Adrenal gland (tissue), 12 donors: Measurements from ENCODE around the gene PGP. TPM values are rescaled to one million over a fixed set of nuclear protein-coding genes. Genes with fewer than 3 reads are reported as not detected.

Experiments used
- DNase-seq, 7 donors: peaks; one replicate each; pipeline ENCODE4 v3.0.0-alpha.2; 2019 to 2020
- H3K27ac ChIP-seq, 5 donors: fragments of 200-600 bp; sonication (generic) in 4 of 5; 1 replicate in 3 of 5; 2 replicates in 2 of 5; pipeline versions ENCODE4 v1.5.1 to v1.8.0; 2016 to 2020; ENCODE audit warnings: mild to moderate bottlenecking in 1 of 5
- H3K27me3 ChIP-seq: fragments of 200-600 bp; 2 replicates; pipeline ENCODE4 v1.8.0; 2021
- H3K36me3 ChIP-seq, 2 donors: fragments of 200-600 bp; replicated peaks in 1 of 2; 1 replicate in 1 of 2; 2 replicates in 1 of 2; pipeline versions ENCODE4 v1.5.1 to v1.8.0; 2018 to 2022
- H3K4me1 ChIP-seq, 2 donors: fragments of 200-600 bp; replicated peaks in 1 of 2; 1 replicate in 1 of 2; 2 replicates in 1 of 2; pipeline versions ENCODE4 v1.5.1 to v1.8.0; 2018 to 2021
- H3K4me3 ChIP-seq, 4 donors: fragments of 200-600 bp; sonication (generic) in 3 of 4; one replicate each; pipeline ENCODE4 v1.5.1; 2016 to 2018
- H3K9me3 ChIP-seq, 3 donors: fragments of 200-600 bp; sonication (generic) in 1 of 3; replicated peaks in 1 of 3; 1 replicate in 2 of 3; 2 replicates in 1 of 3; pipeline versions ENCODE4 v1.5.1 to v1.8.0; 2016 to 2021
- POLR2A ChIP-seq, 2 donors: fragments of 450-650 bp; IDR thresholded peaks; one replicate each; pipeline ENCODE4 v1.6.1; 2017; ENCODE audit warnings: antibody characterized with exemption in 2 of 2, mild to moderate bottlenecking in 2 of 2, moderate library complexity in 1 of 2
- WGBS, 4 donors: extraction: QIAGEN DNeasy Blood & Tissue Kit in 2 of 4; methylation state at CpG; one replicate each; pipeline versions ENCODE4 v1.1.5 to v1.1.7; 2013 to 2017; 5-methylcytosine and 5-hydroxymethylcytosine counted together
- intact Hi-C, 2 donors: fragments of 100-400 bp; cut with DNase I; formaldehyde crosslinking; loops; one replicate each; pipeline versions ENCODE4 v1.14.1 to v1.15.0; 2022 to 2023
- polyA plus RNA-seq, 3 donors: library from polyadenylated mRNA; stranded (reverse); fragments of 200-250 nt in 2 of 3; fragments of 350-450 nt in 1 of 3; fragmentation: Illumina TruSeq in 1 of 3; extraction: RNeasy Lipid Tissue Mini Kit (QIAGEN cat#74804) in 1 of 3; gene quantifications; one replicate each; pipeline ENCODE4 v1.2.3, GENCODE V29; 2013 to 2014
- total RNA-seq, 9 donors: library from RNA; depleted of rRNA in 4 of 9; stranded (reverse); fragments of >200 nt in 4 of 9; fragments of 120-200 nt in 1 of 9; fragmentation: NEBNext Ultra II Directional in 1 of 9; extraction: Animal tissue kit (Norgen Biotek cat#: 25700) in 1 of 9; gene quantifications; one replicate each; pipeline versions ENCODE4 v1.1.0 to v1.2.4, GENCODE V29; 2013 to 2023
- TF ChIP-seq, protein P1 (sequence below), 6 experiments: fragments of 450-650 bp in 4 of 6; fragments of 200-600 bp in 2 of 6; sonication (generic) in 1 of 6; IDR thresholded peaks; 1 replicate in 5 of 6; 2 replicates in 1 of 6; pipeline versions ENCODE4 v1.5.1 to v1.8.0; 2016 to 2021; ENCODE audit warnings: antibody characterized with exemption in 6 of 6, mild to moderate bottlenecking in 2 of 6, moderate library complexity in 1 of 6
- donor health status: healthy with polysubstance abuse.
- donor health status: Bipolar disorder and iron deficiency.
- donor health status: DM: yes; HTN: yes; CAD: no.
- donor health status: DM: no; HTN: no; CAD: no.
- donor health status: DM: no; HTN: no; CAD: no.
- donor health status: DM: yes; HTN: yes; CAD: no.

Gene PGP
- total and polyA plus RNA-seq, 12 donors = 8.3 to 24.1 (median 13.6) TPM

DNA sequence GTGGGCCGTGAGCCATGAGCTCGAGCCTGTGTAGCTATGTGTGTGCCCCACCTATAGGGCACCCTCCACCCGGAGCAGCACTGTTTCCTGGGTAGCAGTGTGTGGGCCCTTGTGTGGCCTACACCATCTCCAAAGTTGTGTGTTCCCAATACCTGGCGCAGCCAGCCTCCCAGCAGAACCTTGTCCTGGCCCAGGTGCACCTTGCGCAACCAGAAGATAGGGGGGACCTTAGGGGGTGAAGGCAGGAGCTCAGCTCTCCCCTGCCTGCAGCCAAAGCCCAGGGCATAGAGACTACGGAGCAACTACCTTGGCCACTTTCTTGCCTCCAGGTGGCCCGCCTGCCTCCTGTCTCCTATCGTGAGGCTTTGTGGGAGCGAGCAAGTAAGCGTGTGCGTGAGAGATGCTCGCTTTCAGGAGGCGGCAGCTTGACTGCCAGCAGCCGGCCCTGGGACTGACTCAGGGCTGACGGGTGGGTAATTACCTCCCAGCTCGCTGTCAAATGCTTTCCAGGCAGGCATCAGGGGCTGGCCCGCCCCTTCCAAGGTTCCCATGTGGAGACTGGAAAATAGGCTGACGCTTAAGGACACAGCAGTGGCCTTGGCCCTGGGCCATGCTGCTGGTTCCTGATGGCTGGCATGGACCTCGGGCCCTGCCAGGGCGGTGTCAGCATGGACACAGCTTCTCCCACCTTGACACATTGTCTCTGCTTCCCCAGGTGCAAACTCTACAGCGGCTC, 40.1 kb downstream of the PGP start:
- DNase-seq = peak; percentile 67 to 89 (median 77)
- intact Hi-C loops = no loop called here
- no peaks in the 10 kb centered on the region for H3K9me3 ChIP-seq
- H3K4me3 ChIP-seq = no peak overlapping the region
- TF ChIP-seq POLR2A (IDR thresholded peaks at IDR 0.05) = no peak
- TF ChIP-seq, protein P1, sequence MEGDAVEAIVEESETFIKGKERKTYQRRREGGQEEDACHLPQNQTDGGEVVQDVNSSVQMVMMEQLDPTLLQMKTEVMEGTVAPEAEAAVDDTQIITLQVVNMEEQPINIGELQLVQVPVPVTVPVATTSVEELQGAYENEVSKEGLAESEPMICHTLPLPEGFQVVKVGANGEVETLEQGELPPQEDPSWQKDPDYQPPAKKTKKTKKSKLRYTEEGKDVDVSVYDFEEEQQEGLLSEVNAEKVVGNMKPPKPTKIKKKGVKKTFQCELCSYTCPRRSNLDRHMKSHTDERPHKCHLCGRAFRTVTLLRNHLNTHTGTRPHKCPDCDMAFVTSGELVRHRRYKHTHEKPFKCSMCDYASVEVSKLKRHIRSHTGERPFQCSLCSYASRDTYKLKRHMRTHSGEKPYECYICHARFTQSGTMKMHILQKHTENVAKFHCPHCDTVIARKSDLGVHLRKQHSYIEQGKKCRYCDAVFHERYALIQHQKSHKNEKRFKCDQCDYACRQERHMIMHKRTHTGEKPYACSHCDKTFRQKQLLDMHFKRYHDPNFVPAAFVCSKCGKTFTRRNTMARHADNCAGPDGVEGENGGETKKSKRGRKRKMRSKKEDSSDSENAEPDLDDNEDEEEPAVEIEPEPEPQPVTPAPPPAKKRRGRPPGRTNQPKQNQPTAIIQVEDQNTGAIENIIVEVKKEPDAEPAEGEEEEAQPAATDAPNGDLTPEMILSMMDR (IDR thresholded peaks at IDR 0.05) = no peak
- WGBS, 4 donors = 66 to 79% (median 71%) methylated on average over 7 to 21 of the region's 21 CpGs
- H3K27ac ChIP-seq = peak overlapping the region in 1 of 5 donors; percentile 57
- H3K27me3 ChIP-seq = no peaks in the 10 kb centered on the region
- H3K36me3 ChIP-seq = peaks cover 0 to 64% of the 10 kb centered on the region in 2 donors
- peaks cover 0 to 6% of the 10 kb centered on the region in 2 donors for H3K4me1 ChIP-seq

DNA sequence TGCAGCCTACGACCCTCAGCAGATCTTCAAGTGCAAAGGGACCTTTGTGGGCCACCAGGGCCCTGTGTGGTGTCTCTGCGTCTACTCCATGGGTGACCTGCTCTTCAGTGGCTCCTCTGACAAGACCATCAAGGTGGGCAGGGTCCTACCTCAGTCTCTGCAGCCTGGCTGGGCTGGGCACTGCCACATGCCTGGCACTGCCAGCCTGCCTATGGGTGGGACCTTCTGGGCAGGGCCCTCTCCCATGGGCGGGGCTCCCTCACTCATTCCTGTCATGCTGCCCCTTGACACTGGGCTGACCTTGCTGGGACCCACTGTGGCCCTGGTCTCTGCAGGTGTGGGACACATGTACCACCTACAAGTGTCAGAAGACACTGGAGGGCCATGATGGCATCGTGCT, 40.7 kb downstream of the PGP start:
- Histone ChIP-seq H3K27me3 (no peaks in the 10 kb centered on the region), H3K36me3 (peaks cover 0 to 64% of the 10 kb centered on the region in 2 donors), H3K9me3 (no peaks in the 10 kb centered on the region), H3K27ac (peak overlapping the region in 1 of 5 donors; percentile 57), H3K4me1 (peaks cover 0 to 6% of the 10 kb centered on the region in 2 donors), H3K4me3 (no peak overlapping the region)
- no peak for TF ChIP-seq POLR2A (IDR thresholded peaks at IDR 0.05)
- TF ChIP-seq, protein P1 (IDR thresholded peaks at IDR 0.05) = no peak
- DNase-seq = no peak
- intact Hi-C loops = no loop called here
- WGBS, 4 donors = 87 to 98% methylated on average over 4 of the region's 4 CpGs; no CpG with 5 or more reads in 2 of the 4 donors

DNA sequence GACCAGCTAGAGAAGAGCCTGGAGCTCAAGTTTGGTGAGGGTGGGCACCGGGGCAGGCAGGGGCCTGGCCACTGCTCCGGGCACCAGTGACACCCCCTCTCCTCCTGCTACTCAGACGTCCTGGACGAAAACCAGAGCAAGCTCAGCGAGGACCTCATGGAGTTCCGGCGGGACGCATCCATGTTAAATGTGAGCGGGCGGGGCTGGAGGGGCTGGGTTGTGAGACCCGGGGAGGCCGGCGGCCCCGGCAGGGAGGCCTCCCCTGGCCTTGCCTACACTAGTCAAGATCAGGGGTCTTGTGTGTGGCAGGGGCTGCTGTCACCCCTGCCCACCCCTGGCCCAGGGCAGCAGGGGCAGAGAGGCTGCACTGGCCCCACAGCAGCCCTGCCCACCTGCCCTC, 41.3 kb downstream of the PGP start:
- H3K4me1 ChIP-seq = peaks cover 0 to 6% of the 10 kb centered on the region in 2 donors
- TF ChIP-seq POLR2A (IDR thresholded peaks at IDR 0.05) = no peak
- TF ChIP-seq, protein P1 (IDR thresholded peaks at IDR 0.05) = no peak
- peaks cover 0 to 64% of the 10 kb centered on the region in 2 donors for H3K36me3 ChIP-seq
- H3K9me3 ChIP-seq = no peaks in the 10 kb centered on the region
- 81 to 96% (median 93%) methylated on average over 7 to 14 of the region's 14 CpGs for WGBS, 4 donors
- no peak for DNase-seq
- no peak overlapping the region for H3K27ac ChIP-seq
- H3K4me3 ChIP-seq = no peak overlapping the region
- intact Hi-C loops = no loop called here
- no peaks in the 10 kb centered on the region for H3K27me3 ChIP-seq

DNA sequence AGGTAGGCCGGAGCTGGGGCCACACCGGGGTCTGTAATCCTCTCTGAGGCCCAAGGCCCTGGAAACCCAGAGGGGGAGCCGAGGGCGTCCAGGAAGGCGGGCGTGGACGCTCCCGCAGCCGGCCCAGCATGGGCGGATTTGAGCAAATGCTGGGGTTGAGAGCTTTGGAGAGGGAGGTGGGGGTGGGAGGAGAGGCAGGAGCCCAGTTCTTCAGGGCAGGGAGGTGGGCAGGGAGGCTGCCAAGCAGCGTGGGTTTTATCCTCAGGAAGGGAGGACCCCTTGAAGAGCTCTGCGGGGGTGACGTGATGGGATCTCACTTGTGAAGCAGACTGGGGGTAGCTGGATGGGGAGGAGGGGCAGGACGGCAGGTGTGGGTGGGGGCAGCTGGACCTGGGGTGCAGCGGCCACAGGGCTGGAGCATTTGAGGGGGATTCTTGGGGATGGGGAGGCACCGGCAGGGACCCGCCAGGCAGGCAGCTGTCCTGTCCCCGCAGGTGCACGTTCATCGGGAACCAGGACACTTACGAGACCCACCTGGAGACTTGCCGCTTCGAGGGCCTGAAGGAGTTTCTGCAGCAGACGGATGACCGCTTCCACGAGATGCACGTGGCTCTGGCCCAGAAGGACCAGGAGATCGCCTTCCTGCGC, 41.8 kb downstream of the PGP start:
- no peak overlapping the region for H3K27ac ChIP-seq
- 93 to 96% (median 94%) methylated on average over 23 to 29 of the region's 29 CpGs for WGBS, 4 donors
- H3K9me3 ChIP-seq = no peaks in the 10 kb centered on the region
- no peak for DNase-seq
- TF ChIP-seq, protein P1 (IDR thresholded peaks at IDR 0.05) = no peak
- no peak for TF ChIP-seq POLR2A (IDR thresholded peaks at IDR 0.05)
- peaks cover 0 to 6% of the 10 kb centered on the region in 2 donors for H3K4me1 ChIP-seq
- H3K27me3 ChIP-seq = no peaks in the 10 kb centered on the region
- intact Hi-C loops = no loop called here
- H3K36me3 ChIP-seq = peaks cover 0 to 64% of the 10 kb centered on the region in 2 donors
- H3K4me3 ChIP-seq = no peak overlapping the region
